Calu3 (cell line): ENCODE measurements around the gene GRB10. TPM values are rescaled to one million over a fixed set of nuclear protein-coding genes. Genes with fewer than 3 reads are reported as not detected.

Experiments used
- BruUV-seq: library from RNA; stranded (reverse); fragments of 400-500 nt; replicated peaks from 2 replicates; lab custom pipeline; 2021; lab: Mats Ljungman, UMichigan
- CTCF ChIA-PET: fragments of 300-600 bp; sonication (Branson Sonifier 250); formaldehyde crosslinking; loops from one replicate; lab custom pipeline; 2022; ENCODE audit warnings: antibody characterized with exemption; lab: Charles Lee
- DNase-seq: peaks from one replicate; pipeline ENCODE4 v3.0.0; 2022
- H3K27ac Mint-ChIP-seq: one replicate; pipeline ENCODE4 v1.8.0; 2022; ENCODE audit warnings: mixed read lengths; ENCODE audit not compliant: unreplicated experiment
- H3K27me3 Mint-ChIP-seq: one replicate; pipeline ENCODE4 v1.8.0; 2022; ENCODE audit warnings: mixed read lengths; ENCODE audit not compliant: unreplicated experiment
- H3K36me3 Mint-ChIP-seq: one replicate; pipeline ENCODE4 v1.8.0; 2022; ENCODE audit warnings: mild to moderate bottlenecking, moderate library complexity, mixed read lengths; ENCODE audit not compliant: insufficient read depth, unreplicated experiment
- H3K4me1 Mint-ChIP-seq: one replicate; pipeline ENCODE4 v1.8.0; 2022; ENCODE audit warnings: mild to moderate bottlenecking, low read depth, mixed read lengths; ENCODE audit not compliant: unreplicated experiment
- H3K4me3 Mint-ChIP-seq: one replicate; pipeline ENCODE4 v1.8.0; 2022; ENCODE audit warnings: mild to moderate bottlenecking, low read depth, moderate library complexity, mixed read lengths; ENCODE audit not compliant: unreplicated experiment
- H3K9me3 Mint-ChIP-seq: one replicate; pipeline ENCODE4 v1.8.0; 2022; ENCODE audit warnings: low read depth, mixed read lengths; ENCODE audit not compliant: unreplicated experiment
- intact Hi-C: fragments of 100-400 bp; cut with micrococcal nuclease; formaldehyde crosslinking; loops from one replicate; pipeline ENCODE4 v1.10.0; 2022; ENCODE audit not compliant: unreplicated experiment
- total RNA-seq: library from RNA; stranded (reverse); gene quantifications from 2 replicates; pipeline ENCODE4 v1.2.3, GENCODE V29; 2022
- TF ChIP-seq, protein P1 (sequence below): fragments of 200-600 bp; IDR thresholded peaks from one replicate; pipeline ENCODE4 v1.8.0; 2022; ENCODE audit warnings: antibody characterized with exemption; ENCODE audit not compliant: unreplicated experiment

GRB10 gene
- total RNA-seq, 1 experiment from 2014 or later, result 90.6 TPM

DNA sequence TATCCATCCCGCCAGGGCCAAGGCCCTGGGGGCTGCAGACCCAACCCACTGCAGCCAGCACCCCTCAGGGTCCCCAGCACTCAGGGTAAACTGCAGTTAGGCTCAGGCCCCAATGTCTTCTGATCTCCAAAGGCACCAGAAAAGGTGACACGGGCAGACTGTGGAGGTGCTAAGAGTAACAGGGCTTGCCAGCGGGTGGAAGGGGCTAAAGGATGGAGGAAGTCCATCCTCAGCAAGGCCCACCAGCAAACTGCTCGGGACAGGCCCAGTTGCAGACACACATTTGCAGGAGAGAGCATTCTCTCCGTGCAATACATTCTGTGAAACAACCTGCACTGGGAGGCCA is 121.9 kb downstream of the GRB10 start:
- Mint-ChIP-seq H3K9me3 (no peaks in the 10 kb centered on the region), H3K4me1 (no peaks in the 10 kb centered on the region), H3K4me3 (no peak overlapping the region), H3K27ac (no peak overlapping the region), H3K36me3 (peaks cover 13% of the 10 kb centered on the region), H3K27me3 (no peaks in the 10 kb centered on the region)
- CTCF ChIA-PET, result no interaction called here
- BruUV-seq, result no TSS peak
- intact Hi-C loops, result no loop called here
- DNase-seq, result no peak
- TF ChIP-seq, protein P1, sequence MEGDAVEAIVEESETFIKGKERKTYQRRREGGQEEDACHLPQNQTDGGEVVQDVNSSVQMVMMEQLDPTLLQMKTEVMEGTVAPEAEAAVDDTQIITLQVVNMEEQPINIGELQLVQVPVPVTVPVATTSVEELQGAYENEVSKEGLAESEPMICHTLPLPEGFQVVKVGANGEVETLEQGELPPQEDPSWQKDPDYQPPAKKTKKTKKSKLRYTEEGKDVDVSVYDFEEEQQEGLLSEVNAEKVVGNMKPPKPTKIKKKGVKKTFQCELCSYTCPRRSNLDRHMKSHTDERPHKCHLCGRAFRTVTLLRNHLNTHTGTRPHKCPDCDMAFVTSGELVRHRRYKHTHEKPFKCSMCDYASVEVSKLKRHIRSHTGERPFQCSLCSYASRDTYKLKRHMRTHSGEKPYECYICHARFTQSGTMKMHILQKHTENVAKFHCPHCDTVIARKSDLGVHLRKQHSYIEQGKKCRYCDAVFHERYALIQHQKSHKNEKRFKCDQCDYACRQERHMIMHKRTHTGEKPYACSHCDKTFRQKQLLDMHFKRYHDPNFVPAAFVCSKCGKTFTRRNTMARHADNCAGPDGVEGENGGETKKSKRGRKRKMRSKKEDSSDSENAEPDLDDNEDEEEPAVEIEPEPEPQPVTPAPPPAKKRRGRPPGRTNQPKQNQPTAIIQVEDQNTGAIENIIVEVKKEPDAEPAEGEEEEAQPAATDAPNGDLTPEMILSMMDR, result no peak

DNA sequence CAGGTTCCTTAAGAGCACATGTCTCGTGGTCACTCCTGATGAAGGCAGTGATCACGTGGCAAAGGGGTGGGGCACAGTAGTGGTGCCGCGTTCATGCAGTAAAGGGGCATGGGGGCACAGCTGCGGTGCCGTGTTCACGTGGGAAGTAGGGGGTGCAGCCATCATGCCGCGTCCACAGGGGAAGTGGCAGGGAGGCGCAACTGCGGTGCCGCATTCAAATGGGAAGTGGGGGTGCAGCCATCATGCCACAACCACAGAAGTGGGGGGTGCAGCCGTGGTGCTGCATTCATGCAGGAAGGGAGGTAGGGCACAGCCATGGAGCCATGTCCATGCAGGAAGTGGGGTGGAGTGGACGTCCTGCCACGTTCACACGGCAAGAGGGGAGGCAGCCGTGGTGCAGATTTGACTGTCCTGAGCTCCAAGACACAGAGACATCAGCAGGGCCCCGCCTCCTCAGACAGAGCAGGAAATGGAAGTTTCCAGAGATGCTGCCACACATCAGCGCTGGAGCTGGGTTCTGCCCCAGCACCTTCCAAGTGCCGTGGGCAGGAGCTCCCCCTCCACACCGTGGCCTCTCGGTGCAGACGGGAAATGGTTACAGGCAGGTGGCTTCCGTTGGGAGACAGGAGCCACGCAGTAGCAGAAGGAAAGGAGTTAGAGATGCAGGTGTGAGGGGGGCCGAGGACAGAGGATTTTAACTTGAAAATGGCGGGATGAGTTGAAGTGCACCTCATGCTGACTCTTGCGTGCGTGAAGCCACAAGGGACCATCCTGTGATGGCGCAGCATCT is 122.5 kb downstream of the GRB10 start:
- H3K36me3 Mint-ChIP-seq, result peaks cover 8% of the 10 kb centered on the region
- H3K9me3 Mint-ChIP-seq, result no peaks in the 10 kb centered on the region
- CTCF ChIA-PET, result interaction anchor here (0.7 kb wide), 1 partner anchor 45 kb away, joined by 3 read pairs; no protein-coding TSS in a partner anchor
- no peaks in the 10 kb centered on the region for H3K27me3 Mint-ChIP-seq
- no peak overlapping the region for H3K27ac Mint-ChIP-seq
- no peaks in the 10 kb centered on the region for H3K4me1 Mint-ChIP-seq
- no peak for DNase-seq
- no peak overlapping the region for H3K4me3 Mint-ChIP-seq
- intact Hi-C loops, result no loop called here
- TF ChIP-seq, protein P1, result no peak
- BruUV-seq, result no TSS peak

DNA sequence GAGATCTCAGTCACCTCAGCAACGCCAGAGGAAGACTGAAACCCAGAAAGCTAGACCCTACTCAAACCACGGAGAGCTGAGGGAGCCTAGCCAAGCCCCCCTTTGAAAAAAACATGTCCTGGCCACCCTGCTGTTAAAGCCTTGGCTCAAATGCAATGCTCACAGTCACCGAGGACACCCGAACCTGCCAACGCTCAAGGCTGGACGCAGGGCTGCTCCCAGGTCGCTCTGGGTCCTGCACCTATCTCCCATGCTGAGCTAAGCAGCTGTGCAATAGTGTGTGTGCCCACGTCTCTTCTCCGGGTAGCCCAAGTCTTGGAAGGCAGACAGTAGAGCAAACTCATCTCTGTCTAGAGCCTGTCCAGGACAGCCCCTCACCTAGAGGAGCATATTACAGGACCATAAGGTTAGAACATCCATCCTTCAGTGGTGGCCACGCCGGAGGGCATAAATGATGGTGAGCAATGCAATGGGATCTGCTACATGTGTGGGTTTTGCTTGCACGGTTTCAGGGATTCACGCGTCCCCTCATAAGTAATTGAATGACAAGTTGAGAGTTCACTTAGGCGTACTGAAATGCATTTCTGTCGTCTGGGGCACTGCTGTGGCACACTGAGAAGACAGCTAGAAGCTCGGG is 123.2 kb downstream of the GRB10 start:
- CTCF ChIA-PET, result no interaction called here

DNA sequence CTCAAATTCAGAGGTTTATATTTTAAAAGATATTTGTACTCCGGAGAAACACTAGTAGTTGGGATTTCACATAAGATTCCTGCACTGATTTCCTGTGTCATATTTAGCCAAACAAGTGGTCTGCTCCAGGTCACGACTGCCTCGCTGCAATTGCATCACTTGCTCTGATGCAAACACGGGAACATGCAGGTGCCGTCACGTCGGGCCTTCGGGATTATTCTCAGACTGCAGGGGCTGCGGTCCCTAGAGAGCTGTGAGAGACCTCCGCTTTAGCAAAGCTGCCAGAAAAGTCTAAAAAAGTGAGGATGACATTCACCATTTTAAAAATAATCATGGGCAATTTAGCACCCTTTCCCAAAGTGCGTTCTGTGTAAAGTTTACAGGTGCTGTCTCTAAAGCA is 124.0 kb downstream of the GRB10 start:
- no peak overlapping the region for H3K27ac Mint-ChIP-seq

More for the DNA sequence above, 123.2 kb downstream of the GRB10 start:
- H3K27me3 Mint-ChIP-seq, result no peaks in the 10 kb centered on the region
- no peak overlapping the region for H3K4me3 Mint-ChIP-seq
- H3K9me3 Mint-ChIP-seq, result no peaks in the 10 kb centered on the region
- TF ChIP-seq, protein P1, result no peak
- no peak overlapping the region for H3K27ac Mint-ChIP-seq
- intact Hi-C loops, result no loop called here
- no peaks in the 10 kb centered on the region for H3K4me1 Mint-ChIP-seq
- peaks cover 14% of the 10 kb centered on the region for H3K36me3 Mint-ChIP-seq
- no TSS peak for BruUV-seq
- DNase-seq, result no peak

More for the DNA sequence above, 124.0 kb downstream of the GRB10 start:
- no TSS peak for BruUV-seq
- DNase-seq, result no peak
- Mint-ChIP-seq H3K4me3 (no peak overlapping the region), H3K9me3 (no peaks in the 10 kb centered on the region), H3K4me1 (no peaks in the 10 kb centered on the region), H3K36me3 (peaks cover 14% of the 10 kb centered on the region), H3K27me3 (no peaks in the 10 kb centered on the region)
- TF ChIP-seq, protein P1, result no peak
- CTCF ChIA-PET, result no interaction called here
- intact Hi-C loops, result no loop called here
